Left ventricle myocardium inferior (tissue), 1 donor: ENCODE measurements around the gene ARMH3. TPM values are rescaled to one million over a fixed set of nuclear protein-coding genes. Genes with fewer than 3 reads are reported as not detected.
"Not testable (repeated sequence)": the region's sequence is repeated elsewhere in the genome, so short reads cannot be mapped to it uniquely, and the experiment has no call there.

ENCODE experiments used
- DNase-seq: peaks from one replicate; pipeline ENCODE4 v3.0.0-alpha.2; 2020
- H3K27ac ChIP-seq: fragments of 200-600 bp; replicated peaks from 2 replicates; pipeline ENCODE4 v1.8.0; 2021
- H3K27me3 ChIP-seq: fragments of 200-600 bp; 2 replicates; pipeline ENCODE4 v1.8.0; 2021; ENCODE audit warnings: low read depth
- H3K36me3 ChIP-seq: fragments of 200-600 bp; 2 replicates; pipeline ENCODE4 v1.8.0; 2021
- H3K4me1 ChIP-seq: fragments of 200-600 bp; 2 replicates; pipeline ENCODE4 v1.8.0; 2021
- H3K4me3 ChIP-seq: fragments of 200-600 bp; 2 replicates; pipeline ENCODE4 v1.8.0; 2021; ENCODE audit warnings: mild to moderate bottlenecking, moderate library complexity
- H3K9me3 ChIP-seq: fragments of 200-600 bp; replicated peaks from 2 replicates; pipeline ENCODE4 v1.8.0; 2021
- intact Hi-C: fragments of 100-400 bp; cut with micrococcal nuclease; formaldehyde crosslinking; loops from one replicate; pipeline ENCODE4 v1.11.0; 2022
- total RNA-seq: library from RNA; stranded (reverse); fragmentation: NEBNext Ultra II Directional; extraction: Animal tissue kit (Norgen Biotek cat#: 25700); gene quantifications from one replicate; pipeline ENCODE4 v1.2.1, GENCODE V29; 2021
- TF ChIP-seq, protein P1 (sequence below): fragments of 200-600 bp; IDR thresholded peaks from 2 replicates; pipeline ENCODE4 v1.8.0; 2021; ENCODE audit warnings: antibody characterized with exemption, mild to moderate bottlenecking, borderline replicate concordance
- donor health status: DM: no; HTN: yes; CAD: no; lungs with severe emphysema.

ARMH3 gene
- total RNA-seq, 1 donor from 2014 or later, result 58.9 TPM

DNA sequence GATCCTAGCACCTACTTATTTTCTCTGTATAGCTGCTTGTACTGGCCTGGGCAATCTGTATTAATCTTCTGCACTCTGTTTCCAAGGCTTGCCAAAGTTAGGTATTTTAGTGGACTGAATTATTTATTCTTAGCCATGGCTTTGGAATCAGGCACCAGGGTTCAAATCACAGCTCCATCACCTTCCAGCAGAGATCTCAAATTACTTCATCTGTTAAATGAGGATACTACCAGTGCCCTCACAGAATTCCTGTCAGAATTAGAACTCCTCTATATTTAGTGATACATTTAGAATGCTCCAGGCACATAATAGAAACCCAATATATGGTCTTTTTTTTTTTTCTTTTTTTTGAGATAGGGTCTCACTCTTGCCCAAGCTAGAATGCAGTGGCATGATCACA is 17.6 kb downstream of the ARMH3 start:
- Histone ChIP-seq H3K4me1 (peaks cover 15% of the 10 kb centered on the region), H3K27ac (no peak overlapping the region), H3K4me3 (no peak overlapping the region), H3K36me3 (peaks cover 37% of the 10 kb centered on the region), H3K9me3 (no peaks in the 10 kb centered on the region), H3K27me3 (no peaks in the 10 kb centered on the region)
- intact Hi-C loops, result no loop called here
- TF ChIP-seq, protein P1, sequence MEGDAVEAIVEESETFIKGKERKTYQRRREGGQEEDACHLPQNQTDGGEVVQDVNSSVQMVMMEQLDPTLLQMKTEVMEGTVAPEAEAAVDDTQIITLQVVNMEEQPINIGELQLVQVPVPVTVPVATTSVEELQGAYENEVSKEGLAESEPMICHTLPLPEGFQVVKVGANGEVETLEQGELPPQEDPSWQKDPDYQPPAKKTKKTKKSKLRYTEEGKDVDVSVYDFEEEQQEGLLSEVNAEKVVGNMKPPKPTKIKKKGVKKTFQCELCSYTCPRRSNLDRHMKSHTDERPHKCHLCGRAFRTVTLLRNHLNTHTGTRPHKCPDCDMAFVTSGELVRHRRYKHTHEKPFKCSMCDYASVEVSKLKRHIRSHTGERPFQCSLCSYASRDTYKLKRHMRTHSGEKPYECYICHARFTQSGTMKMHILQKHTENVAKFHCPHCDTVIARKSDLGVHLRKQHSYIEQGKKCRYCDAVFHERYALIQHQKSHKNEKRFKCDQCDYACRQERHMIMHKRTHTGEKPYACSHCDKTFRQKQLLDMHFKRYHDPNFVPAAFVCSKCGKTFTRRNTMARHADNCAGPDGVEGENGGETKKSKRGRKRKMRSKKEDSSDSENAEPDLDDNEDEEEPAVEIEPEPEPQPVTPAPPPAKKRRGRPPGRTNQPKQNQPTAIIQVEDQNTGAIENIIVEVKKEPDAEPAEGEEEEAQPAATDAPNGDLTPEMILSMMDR, result no peak
- no peak for DNase-seq

DNA sequence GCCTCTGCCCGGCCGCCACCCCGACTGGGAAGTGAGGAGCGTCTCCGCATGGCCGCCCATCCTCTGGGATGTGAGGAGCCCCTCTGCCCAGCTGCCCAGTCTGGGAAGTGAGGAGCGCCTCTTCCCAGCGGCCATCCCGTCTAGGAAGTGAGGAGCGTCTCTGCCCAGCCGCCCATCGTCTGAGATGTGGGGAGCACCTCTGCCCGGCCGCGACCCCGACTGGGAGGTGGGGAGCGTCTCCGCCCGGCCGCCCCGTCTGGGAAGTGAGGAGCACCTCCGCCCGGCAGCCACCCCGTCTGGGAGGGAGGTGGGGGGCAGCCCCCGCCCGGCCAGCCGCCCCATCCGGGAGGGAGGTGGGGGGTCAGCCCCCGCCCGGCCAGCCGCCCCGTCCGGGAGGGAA is 20.2 kb downstream of the ARMH3 start:
- peaks cover 61% of the 10 kb centered on the region for H3K36me3 ChIP-seq
- H3K9me3 ChIP-seq, H3K27ac ChIP-seq, DNase-seq, H3K4me1 ChIP-seq, H3K27me3 ChIP-seq, H3K4me3 ChIP-seq, intact Hi-C loops: not testable (repeated sequence)

DNA sequence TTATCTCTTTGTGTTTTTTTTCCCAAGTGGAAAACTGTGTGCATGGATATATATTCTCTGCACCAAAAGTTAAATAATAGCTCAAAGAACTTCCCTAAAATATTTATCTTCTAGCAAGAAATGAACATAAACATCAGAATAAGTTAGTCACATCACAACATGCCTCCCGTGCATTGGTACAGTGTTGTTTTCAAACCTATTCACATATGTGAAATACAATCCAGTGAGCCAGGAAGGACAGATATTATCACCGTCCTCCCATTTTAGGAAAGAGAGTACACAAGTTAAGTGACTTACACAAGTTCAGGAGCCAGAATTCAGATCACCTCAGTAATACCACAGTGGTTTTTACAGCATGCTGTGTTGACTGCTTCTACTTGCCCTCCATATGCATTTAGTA is 22.2 kb downstream of the ARMH3 start:
- Histone ChIP-seq H3K9me3 (no peaks in the 10 kb centered on the region), H3K27me3 (no peaks in the 10 kb centered on the region), H3K27ac (no peak overlapping the region), H3K36me3 (peaks cover 73% of the 10 kb centered on the region), H3K4me3 (no peak overlapping the region), H3K4me1 (no peaks in the 10 kb centered on the region)
- TF ChIP-seq, protein P1, result no peak
- DNase-seq, result no peak
- intact Hi-C loops, result no loop called here

DNA sequence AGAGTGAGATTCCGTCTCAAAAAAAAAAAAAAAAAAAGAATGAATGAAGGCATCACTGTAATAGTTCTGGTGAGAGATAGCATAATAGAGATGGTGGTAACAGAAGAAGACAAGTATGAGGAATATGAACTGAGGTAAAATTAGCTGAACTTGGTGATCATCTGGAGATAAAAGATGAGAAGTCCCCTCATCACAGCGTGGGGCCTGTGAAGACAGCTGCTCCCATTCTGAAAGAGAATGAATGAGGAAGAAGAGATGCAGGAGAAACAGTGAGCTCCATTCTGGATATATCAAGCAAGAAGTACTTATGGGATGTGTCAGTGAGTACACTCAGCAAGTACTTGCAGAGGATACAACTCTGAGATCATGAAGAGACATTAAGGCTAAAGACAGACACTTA is 28.7 kb downstream of the ARMH3 start:
- Histone ChIP-seq H3K4me3 (no peak overlapping the region), H3K4me1 (no peaks in the 10 kb centered on the region), H3K27ac (no peak overlapping the region), H3K36me3 (peaks cover 99% of the 10 kb centered on the region), H3K27me3 (no peaks in the 10 kb centered on the region), H3K9me3 (no peaks in the 10 kb centered on the region)
- DNase-seq, result no peak
- intact Hi-C loops, result no loop called here
- TF ChIP-seq, protein P1, result no peak

DNA sequence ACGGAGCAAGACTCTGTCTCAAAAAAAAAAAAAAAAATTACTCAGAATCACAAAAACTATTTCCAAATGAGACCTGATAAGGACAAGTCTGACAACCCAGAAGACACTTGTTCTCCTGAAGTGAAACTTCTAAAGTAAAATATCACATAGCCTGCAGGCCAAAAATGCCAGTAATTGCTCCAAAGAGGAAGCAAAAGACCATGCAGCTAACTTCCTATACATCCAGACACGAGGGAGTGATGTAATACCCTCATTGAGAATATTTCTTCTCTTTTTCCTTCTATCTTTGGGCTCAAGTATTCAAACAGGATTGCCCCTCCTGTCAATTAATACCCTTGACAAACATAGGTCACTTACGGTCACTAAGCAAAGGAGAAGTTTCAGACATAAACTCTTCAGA is 31.2 kb downstream of the ARMH3 start:
- no peaks in the 10 kb centered on the region for H3K4me1 ChIP-seq
- no peak overlapping the region for H3K27ac ChIP-seq
- H3K4me3 ChIP-seq, result no peak overlapping the region
- TF ChIP-seq, protein P1, result no peak
- peaks cover 99% of the 10 kb centered on the region for H3K36me3 ChIP-seq
- no peaks in the 10 kb centered on the region for H3K9me3 ChIP-seq
- intact Hi-C loops, result no loop called here
- DNase-seq, result no peak
- no peaks in the 10 kb centered on the region for H3K27me3 ChIP-seq

DNA sequence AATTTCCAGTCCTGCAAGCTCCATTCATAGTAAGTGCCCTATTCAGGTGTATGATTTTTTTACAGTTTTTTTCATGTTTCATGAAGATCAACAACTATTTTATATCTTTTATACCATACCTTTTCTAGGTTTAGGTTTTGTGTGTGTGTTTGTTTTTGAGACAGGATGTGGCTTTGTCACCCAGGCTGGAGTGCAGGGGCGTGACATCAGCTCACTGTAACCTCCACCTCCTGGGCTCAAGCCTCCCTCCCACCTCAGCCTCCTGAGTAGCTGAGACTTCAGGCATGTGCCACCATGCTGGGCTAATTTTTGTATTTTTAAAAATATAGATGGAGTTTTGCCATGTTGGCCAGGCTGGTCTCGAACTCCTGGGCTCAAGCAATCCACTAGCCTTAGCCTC is 35.0 kb downstream of the ARMH3 start:
- TF ChIP-seq, protein P1, result no peak
- no peak overlapping the region for H3K27ac ChIP-seq
- intact Hi-C loops, result no loop called here
- no peaks in the 10 kb centered on the region for H3K9me3 ChIP-seq
- DNase-seq, result no peak
- H3K4me1 ChIP-seq, result peaks cover 16% of the 10 kb centered on the region
- no peaks in the 10 kb centered on the region for H3K27me3 ChIP-seq
- no peak overlapping the region for H3K4me3 ChIP-seq
- H3K36me3 ChIP-seq, result peaks cover 86% of the 10 kb centered on the region
